ENCODE results near the gene TMEM51.

TMEM51 gene

GRCh38 chr1:15257309-15257708 is 103.8 kb downstream of the TMEM51 start:
- DNase-seq (ENCODE audit: low read depth) = no peak
- no peak for TF ChIP-seq POLR2A (IDR thresholded peaks at IDR 0.05; ENCODE audit: extremely low read depth, insufficient read length)
- TF ChIP-seq CTCF (IDR thresholded peaks at IDR 0.05; ENCODE audit: low read depth, low read length) = no peak
- no peak for TF ChIP-seq MAX (IDR thresholded peaks at IDR 0.05; ENCODE audit: low read depth, low read length)
- no peak for TF ChIP-seq MYC (IDR thresholded peaks at IDR 0.05; ENCODE audit: low read depth, low read length)
- no peak overlapping the region for H3K4me3 ChIP-seq (ENCODE audit: low read depth, low read length)

DNA sequence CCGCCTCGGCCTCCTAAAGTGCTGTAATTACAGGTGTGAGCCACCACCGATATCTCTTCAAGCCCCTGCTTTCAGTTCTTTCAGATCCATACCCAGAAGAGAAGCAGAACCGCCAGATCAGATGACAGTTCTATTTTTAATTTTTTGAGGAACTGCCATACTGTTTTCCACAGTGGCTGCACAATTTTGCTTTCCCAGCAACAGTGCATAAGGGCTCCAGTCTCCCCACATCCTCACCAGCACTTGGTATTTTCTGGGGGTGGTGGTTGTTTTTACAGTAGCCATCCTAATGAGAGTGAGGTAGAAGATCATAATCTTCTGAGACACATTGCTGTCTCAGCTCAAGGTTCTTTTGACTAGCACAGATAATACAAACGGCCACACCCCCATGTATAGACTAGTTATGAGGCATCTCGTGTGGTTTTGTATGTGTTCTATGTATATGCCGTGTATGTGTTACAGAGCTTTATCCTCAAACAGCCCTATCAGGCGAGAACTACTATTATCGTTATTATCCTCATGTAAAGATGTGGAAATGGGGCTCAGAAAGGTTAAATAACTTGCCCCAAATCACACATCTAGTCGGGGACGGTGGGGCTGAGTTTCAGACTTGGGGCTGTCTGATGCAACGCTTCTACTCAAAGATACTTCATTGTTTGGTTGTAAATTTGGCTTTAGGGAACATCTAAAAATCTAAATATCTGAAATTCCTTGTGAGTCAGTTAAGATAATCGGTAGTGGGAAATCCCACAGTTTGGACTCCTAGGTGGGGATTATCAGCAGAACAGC is 105.5 kb downstream of the TMEM51 start:
- DNase-seq (ENCODE audit: low read depth) = no peak
- no peak for TF ChIP-seq CTCF (IDR thresholded peaks at IDR 0.05; ENCODE audit: low read depth, low read length)
- no peak for TF ChIP-seq MYC (IDR thresholded peaks at IDR 0.05; ENCODE audit: low read depth, low read length)
- TF ChIP-seq POLR2A (IDR thresholded peaks at IDR 0.05; ENCODE audit: extremely low read depth, insufficient read length) = no peak
- TF ChIP-seq MAX (IDR thresholded peaks at IDR 0.05; ENCODE audit: low read depth, low read length) = no peak

GRCh38 chr1:15259622-15260007 is 106.1 kb downstream of the TMEM51 start:
- H3K4me3 ChIP-seq (ENCODE audit: low read depth, low read length) = no peak overlapping the region
- DNase-seq (ENCODE audit: low read depth) = no peak
- TF ChIP-seq CTCF (IDR thresholded peaks at IDR 0.05; ENCODE audit: low read depth, low read length) (no peak), MAX (IDR thresholded peaks at IDR 0.05; ENCODE audit: low read depth, low read length) (no peak), MYC (IDR thresholded peaks at IDR 0.05; ENCODE audit: low read depth, low read length) (no peak), POLR2A (IDR thresholded peaks at IDR 0.05; ENCODE audit: extremely low read depth, insufficient read length) (no peak)

More for the DNA sequence above, 105.5 kb downstream of the TMEM51 start:
- H3K4me3 ChIP-seq (ENCODE audit: low read depth, low read length) = no peak overlapping the region

DNA sequence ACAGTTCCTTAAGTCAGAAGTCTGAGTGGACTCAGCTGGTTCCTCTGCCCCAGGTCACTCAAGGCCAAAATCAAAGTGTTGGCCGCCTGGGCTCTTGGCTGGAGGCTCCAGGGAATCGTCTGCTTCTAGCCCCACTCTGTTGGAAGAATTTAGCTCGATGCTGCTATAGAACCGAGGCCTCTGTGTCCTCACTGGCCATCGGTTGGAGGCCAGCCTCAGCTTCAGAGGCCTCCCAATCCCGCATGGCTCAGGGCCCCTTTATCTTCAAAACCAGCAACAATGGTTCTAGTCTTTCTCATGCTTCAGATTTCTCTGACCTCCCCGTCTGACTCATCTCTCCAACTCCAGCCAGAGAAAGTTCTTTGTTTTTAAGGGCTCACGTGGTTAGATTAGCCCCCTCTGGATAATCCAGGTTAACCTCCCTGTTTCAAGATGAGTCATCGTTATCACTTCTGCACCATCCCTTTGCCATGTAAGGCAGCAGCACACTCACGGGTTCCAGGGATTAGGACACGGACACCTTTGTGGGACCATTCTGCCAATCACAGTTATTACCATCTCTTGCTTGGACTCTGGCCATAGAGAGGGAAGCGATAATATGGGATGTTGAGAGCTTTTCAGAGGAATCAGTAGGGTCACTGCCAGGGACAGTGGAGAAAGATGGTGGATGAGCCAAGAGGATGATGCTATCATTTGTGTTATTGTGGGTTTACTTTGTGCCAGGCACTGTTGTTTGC is 107.0 kb downstream of the TMEM51 start:
- TF ChIP-seq MYC (IDR thresholded peaks at IDR 0.05; ENCODE audit: low read depth, low read length) (no peak), MAX (IDR thresholded peaks at IDR 0.05; ENCODE audit: low read depth, low read length) (no peak), CTCF (IDR thresholded peaks at IDR 0.05; ENCODE audit: low read depth, low read length) (no peak), POLR2A (IDR thresholded peaks at IDR 0.05; ENCODE audit: extremely low read depth, insufficient read length) (no peak)
- no peak overlapping the region for H3K4me3 ChIP-seq (ENCODE audit: low read depth, low read length)
- peak; percentile 22 for DNase-seq (ENCODE audit: low read depth)

DNA sequence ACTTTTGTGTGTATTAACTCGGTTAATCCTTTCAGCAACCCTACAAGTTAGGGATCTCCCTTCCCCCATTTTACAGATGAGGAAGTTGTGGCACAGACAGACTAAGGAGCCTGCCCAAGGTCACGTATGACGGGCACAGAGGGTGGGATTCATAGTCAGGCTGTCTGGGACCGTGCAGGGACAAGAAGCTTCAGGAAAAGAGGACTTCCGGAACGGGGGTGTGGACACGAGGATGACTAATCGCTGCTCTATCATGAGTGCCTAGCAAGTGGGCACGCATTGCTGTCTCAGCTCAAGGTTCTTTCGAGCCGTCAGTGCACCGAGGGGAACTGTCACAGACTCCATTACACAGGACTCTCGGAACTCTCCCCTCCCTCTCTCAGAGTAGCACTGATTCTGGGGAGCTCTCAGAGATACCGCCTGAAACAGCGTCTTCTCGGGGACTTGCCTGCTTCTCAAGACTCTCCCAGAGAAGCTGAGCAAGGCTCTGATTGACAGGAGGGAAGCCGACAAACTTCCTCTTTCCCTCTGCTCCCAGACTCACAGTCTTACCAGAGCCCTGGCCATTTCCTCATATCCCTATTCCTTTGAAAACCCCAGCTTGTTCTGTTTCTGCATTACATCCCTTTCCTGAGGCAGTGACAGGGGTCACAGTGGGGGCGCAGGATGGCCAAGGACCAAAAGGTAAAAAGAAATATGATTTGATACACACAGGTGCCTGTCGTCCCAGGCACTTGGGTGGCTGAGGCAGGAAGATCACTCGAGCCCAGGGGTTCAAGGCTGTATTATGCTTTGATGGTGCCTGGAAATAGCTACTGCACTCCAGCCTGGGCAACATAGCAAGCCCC is 107.8 kb downstream of the TMEM51 start:
- peak overlapping the region; percentile 6 for H3K4me3 ChIP-seq (ENCODE audit: low read depth, low read length)
- peak; percentile 71 for DNase-seq (ENCODE audit: low read depth)
- no peak for TF ChIP-seq MAX (IDR thresholded peaks at IDR 0.05; ENCODE audit: low read depth, low read length)
